ENCODE measurements around the gene ERC2. TPM values are rescaled to one million over a fixed set of nuclear protein-coding genes. Genes with fewer than 3 reads are reported as not detected.

Gene ERC2
- total and polyA plus RNA-seq, 2 of the 13 experiments (the other 11 are each of a cell fraction or from before 2014, with no cell fraction given): 0.16 to 0.22 TPM

DNA sequence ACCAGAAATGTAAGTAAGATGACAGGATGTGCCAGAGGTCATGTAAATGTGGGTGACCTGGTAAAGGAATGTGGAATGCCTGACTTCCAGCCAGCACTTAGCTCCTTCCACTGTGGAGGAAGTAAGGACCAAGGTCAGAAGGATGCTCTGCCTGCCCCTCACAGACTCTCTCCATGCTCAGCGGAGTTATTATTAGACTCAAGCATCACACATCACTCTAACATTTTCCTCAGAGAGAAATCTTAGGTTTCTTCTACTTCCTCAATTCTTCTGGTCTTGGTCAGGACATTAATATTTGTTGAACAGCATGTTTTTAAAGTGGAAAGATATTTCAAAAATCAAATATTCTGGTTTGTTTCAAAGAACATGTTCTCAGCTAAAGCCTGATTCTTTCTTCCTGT, 749.7 kb downstream of the ERC2 start (continued):
- TF ChIP-seq TRAFD1 (CRISPR knock-in tag; IDR thresholded peaks at IDR 0.05; ENCODE audit: borderline replicate concordance) (no peak), FOXJ3 (CRISPR knock-in tag; IDR thresholded peaks at IDR 0.05; ENCODE audit: borderline replicate concordance) (no peak), ZBTB20 (CRISPR knock-in tag; IDR thresholded peaks at IDR 0.05; ENCODE audit: borderline replicate concordance, low read depth) (no peak), SYNCRIP (IDR thresholded peaks at IDR 0.05; ENCODE audit: insufficient read depth, low read depth, low read length) (no peak), ZNF280B (CRISPR knock-in tag; IDR thresholded peaks at IDR 0.05; ENCODE audit: borderline replicate concordance) (no peak), POLR2AphosphoS5 (IDR thresholded peaks at IDR 0.05; ENCODE audit: low read depth, low read length) (no peak)

DNA sequence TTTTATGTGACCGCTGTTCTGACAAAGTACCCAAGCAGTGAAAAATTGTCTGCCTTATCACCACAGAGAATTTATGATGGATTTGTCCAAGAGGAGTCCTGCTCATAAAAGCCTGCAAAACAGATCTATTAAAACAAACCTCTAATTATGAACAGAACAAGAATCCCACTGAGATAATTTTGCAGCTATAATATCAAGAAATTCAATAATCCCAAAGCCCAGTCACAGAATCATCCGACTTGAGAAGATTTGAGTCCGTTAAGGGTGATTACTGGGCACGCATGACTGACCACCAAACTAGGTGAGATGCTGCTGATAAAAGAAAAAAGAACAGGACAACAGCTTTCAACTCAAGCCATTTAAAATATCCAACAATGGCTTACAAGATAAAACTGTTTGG, 750.2 kb downstream of the ERC2 start:
- in situ Hi-C loops (cut with HindIII; ENCODE audit: extremely low pct_ligation_motif_present, low pct_unique_long_range_greater_than_20kb) (no loop called here), intact Hi-C loops (cut with micrococcal nuclease; ENCODE audit: unreplicated experiment) (no loop called here)
- FAIRE-seq: no peak
- no peak for TF ChIP-seq KAT8 (CRISPR knock-in tag; IDR thresholded peaks at IDR 0.05)
- TF ChIP-seq, protein P1, sequence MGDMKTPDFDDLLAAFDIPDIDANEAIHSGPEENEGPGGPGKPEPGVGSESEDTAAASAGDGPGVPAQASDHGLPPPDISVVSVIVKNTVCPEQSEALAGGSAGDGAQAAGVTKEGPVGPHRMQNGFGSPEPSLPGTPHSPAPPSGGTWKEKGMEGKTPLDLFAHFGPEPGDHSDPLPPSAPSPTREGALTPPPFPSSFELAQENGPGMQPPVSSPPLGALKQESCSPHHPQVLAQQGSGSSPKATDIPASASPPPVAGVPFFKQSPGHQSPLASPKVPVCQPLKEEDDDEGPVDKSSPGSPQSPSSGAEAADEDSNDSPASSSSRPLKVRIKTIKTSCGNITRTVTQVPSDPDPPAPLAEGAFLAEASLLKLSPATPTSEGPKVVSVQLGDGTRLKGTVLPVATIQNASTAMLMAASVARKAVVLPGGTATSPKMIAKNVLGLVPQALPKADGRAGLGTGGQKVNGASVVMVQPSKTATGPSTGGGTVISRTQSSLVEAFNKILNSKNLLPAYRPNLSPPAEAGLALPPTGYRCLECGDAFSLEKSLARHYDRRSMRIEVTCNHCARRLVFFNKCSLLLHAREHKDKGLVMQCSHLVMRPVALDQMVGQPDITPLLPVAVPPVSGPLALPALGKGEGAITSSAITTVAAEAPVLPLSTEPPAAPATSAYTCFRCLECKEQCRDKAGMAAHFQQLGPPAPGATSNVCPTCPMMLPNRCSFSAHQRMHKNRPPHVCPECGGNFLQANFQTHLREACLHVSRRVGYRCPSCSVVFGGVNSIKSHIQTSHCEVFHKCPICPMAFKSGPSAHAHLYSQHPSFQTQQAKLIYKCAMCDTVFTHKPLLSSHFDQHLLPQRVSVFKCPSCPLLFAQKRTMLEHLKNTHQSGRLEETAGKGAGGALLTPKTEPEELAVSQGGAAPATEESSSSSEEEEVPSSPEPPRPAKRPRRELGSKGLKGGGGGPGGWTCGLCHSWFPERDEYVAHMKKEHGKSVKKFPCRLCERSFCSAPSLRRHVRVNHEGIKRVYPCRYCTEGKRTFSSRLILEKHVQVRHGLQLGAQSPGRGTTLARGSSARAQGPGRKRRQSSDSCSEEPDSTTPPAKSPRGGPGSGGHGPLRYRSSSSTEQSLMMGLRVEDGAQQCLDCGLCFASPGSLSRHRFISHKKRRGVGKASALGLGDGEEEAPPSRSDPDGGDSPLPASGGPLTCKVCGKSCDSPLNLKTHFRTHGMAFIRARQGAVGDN (CRISPR knock-in tag; IDR thresholded peaks at IDR 0.05): no peak
- no peak for TF ChIP-seq UBTF (CRISPR knock-in tag; IDR thresholded peaks at IDR 0.05)
- no peak for TF ChIP-seq ZBTB38 (CRISPR knock-in tag; IDR thresholded peaks at IDR 0.05)
- TF ChIP-seq, protein P2, sequence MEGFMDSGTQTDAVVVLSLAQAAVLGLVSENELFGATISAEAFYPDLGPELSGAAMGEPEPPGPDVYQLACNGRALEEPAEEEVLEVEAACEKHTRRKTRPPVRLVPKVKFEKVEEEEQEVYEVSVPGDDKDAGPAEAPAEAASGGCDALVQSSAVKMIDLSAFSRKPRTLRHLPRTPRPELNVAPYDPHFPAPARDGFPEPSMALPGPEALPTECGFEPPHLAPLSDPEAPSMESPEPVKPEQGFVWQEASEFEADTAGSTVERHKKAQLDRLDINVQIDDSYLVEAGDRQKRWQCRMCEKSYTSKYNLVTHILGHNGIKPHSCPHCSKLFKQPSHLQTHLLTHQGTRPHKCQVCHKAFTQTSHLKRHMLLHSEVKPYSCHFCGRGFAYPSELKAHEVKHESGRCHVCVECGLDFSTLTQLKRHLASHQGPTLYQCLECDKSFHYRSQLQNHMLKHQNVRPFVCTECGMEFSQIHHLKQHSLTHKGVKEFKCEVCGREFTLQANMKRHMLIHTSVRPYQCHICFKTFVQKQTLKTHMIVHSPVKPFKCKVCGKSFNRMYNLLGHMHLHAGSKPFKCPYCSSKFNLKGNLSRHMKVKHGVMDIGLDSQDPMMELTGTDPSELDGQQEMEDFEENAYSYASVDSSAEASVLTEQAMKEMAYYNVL (CRISPR knock-in tag; IDR thresholded peaks at IDR 0.05; ENCODE audit: borderline replicate concordance): no peak

More for the DNA sequence above, 750.2 kb downstream of the ERC2 start:
- 0% methylated on average over 4 of the region's 4 CpGs for WGBS (ENCODE audit: low lambda C conversion rate)
- no peak overlapping the region for H3K4me3 ChIP-seq (replicated peaks in 1 of 3; ENCODE audit: insufficient read depth in 1 of 3, low read depth in 2 of 3, low read length in 3 of 3)
- no peak overlapping the region for H2AFZ ChIP-seq (ENCODE audit: low read length)
- H3K4me2 ChIP-seq (ENCODE audit: low read depth, low read length): no peak overlapping the region
- no peaks in the 10 kb centered on the region for H3K4me1 ChIP-seq (ENCODE audit: insufficient read depth, low read length)
- no peaks in the 10 kb centered on the region for H3K27me3 ChIP-seq (ENCODE audit: control insufficient read depth in 1 of 2, insufficient read depth in 2 of 2, low read length in 2 of 2)
- no peaks in the 10 kb centered on the region for H3K9me3 ChIP-seq (ENCODE audit: low read length)
- DNase-seq (ENCODE audit: low spot score): no peak
- CTCF ChIA-PET (ENCODE audit: low intra/inter-chr PET ratio, low total read pairs): no interaction called here
- H4K20me1 ChIP-seq (ENCODE audit: insufficient read depth, low read length): no peaks in the 10 kb centered on the region
- H3K9ac ChIP-seq (ENCODE audit: insufficient read depth, low read depth, low read length): no peak overlapping the region
- no peaks in the 10 kb centered on the region for H3K36me3 ChIP-seq (replicated peaks in 1 of 2; ENCODE audit: control insufficient read depth in 1 of 2, insufficient read depth in 2 of 2, low read length in 2 of 2)
- H3K79me2 ChIP-seq (ENCODE audit: insufficient read depth, low read length): no peaks in the 10 kb centered on the region
- POLR2A ChIA-PET: no interaction called here
- no peak for ATAC-seq
- no peak overlapping the region for H3K27ac ChIP-seq (ENCODE audit: extremely low read length, insufficient read depth, low read length)
- BruUV-seq (replicated peaks): no TSS peak
